HCT116 (cell line): Measurements from ENCODE around the gene SAPCD2. TPM values are rescaled to one million over a fixed set of nuclear protein-coding genes. Genes with fewer than 3 reads are reported as not detected.

Experiments
- ATAC-seq: fragments of 200-7000 bp; cut with Tn5 transposase; 2 replicates; pipeline ENCODE4 v1.9.1; 2020; ENCODE audit warnings: mild to moderate bottlenecking, moderate library complexity
- BruUV-seq: library from RNA; stranded (reverse); fragments of 400-500 nt; replicated peaks from 2 replicates; lab custom pipeline; 2021; lab: Mats Ljungman, UMichigan
- CTCF ChIA-PET: fragments of 300-600 bp; sonication (Branson Sonifier 250); formaldehyde crosslinking; loops from one replicate; lab custom pipeline; 2021; ENCODE audit warnings: antibody characterized with exemption; lab: Charles Lee
- POLR2A ChIA-PET: fragments of 300-600, 350-600 bp; sonication (Branson Sonifier 250); formaldehyde crosslinking; loops from one replicate; lab custom pipeline; 2021; ENCODE audit warnings: antibody characterized with exemption; lab: Charles Lee
- RAD21 ChIA-PET, 2 experiments: fragments of 300-600 bp; sonication (Branson Sonifier 250); formaldehyde crosslinking; loops; one replicate each; lab custom pipeline; 2023; ENCODE audit warnings: low total read pairs in 2 of 2; ENCODE audit not compliant: uncharacterized antibody in 2 of 2, unreplicated experiment in 2 of 2, low non-redundant PET in 1 of 2; lab: Charles Lee
- DNase-seq: peaks from one replicate; pipeline ENCODE4 v3.0.0-alpha.2; 2010; ENCODE audit warnings: low read depth, low spot score
- H2AFZ ChIP-seq: fragments of 200-600 bp; shearing (Covaris generic), sonication (generic); 2 replicates; pipeline ENCODE4 v1.6.1; 2017; ENCODE audit warnings: low read depth, mixed run types, mixed read lengths, antibody characterized with exemption, low read length; ENCODE audit not compliant: poor library complexity, severe bottlenecking
- H3K27ac ChIP-seq: 2 replicates; pipeline ENCODE4 v1.5.1; 2012; ENCODE audit warnings: low read depth, low read length
- H3K27me3 ChIP-seq: fragments of 200-600 bp; sonication (generic); 2 replicates; pipeline ENCODE4 v1.6.1; 2016; ENCODE audit warnings: mixed run types, low read length, mixed read lengths; ENCODE audit not compliant: insufficient read depth
- H3K36me3 ChIP-seq, 2 experiments: fragments of 200-500 bp in 1 of 2; fragments of 200-600 bp in 1 of 2; sonication (Bioruptor generic) in 1 of 2; sonication (generic) in 1 of 2; 2 replicates each; pipeline versions ENCODE4 v1.5.1 to v1.6.1; 2014 to 2016; ENCODE audit warnings: low read length in 2 of 2, inconsistent platforms in 1 of 2, mixed read lengths in 1 of 2, mixed run types in 1 of 2; ENCODE audit not compliant: insufficient read depth in 2 of 2, control insufficient read depth in 1 of 2
- H3K4me1 ChIP-seq, 2 experiments: fragments of 200-600 bp in 1 of 2; sonication (generic) in 1 of 2; 2 replicates each; pipeline versions ENCODE4 v1.5.1 to v1.6.1; 2012 to 2017; ENCODE audit warnings: low read length in 2 of 2, inconsistent platforms in 1 of 2, mild to moderate bottlenecking in 1 of 2, mixed read lengths in 1 of 2, mixed run types in 1 of 2, moderate library complexity in 1 of 2; ENCODE audit not compliant: insufficient read depth in 2 of 2, control insufficient read depth in 1 of 2
- H3K4me2 ChIP-seq: fragments of 200-600 bp; sonication (generic); 2 replicates; pipeline ENCODE4 v1.6.1; 2017; ENCODE audit warnings: mixed run types, low read length, mixed read lengths
- H3K4me3 ChIP-seq, 2 experiments: fragments of 200-600 bp in 1 of 2; sonication (generic) in 1 of 2; replicated peaks in 1 of 2; 2 replicates each; pipeline ENCODE4 v1.5.1; 2011 to 2016; ENCODE audit warnings: low read length in 2 of 2, control low read depth in 1 of 2, low read depth in 1 of 2, mild to moderate bottlenecking in 1 of 2, mixed read lengths in 1 of 2, mixed run types in 1 of 2
- H3K79me2 ChIP-seq: fragments of 200-600 bp; sonication (generic); 2 replicates; pipeline ENCODE4 v1.6.1; 2017; ENCODE audit warnings: mild to moderate bottlenecking, mixed run types, low read length, moderate library complexity, mixed read lengths; ENCODE audit not compliant: insufficient read depth
- H3K9ac ChIP-seq: fragments of 200-600 bp; sonication (generic); 2 replicates; pipeline ENCODE4 v1.6.1; 2016; ENCODE audit warnings: low read length, mixed read lengths
- H3K9me2 ChIP-seq: fragments of 200-600 bp; sonication (generic), shearing (Covaris generic); 2 replicates; pipeline ENCODE4 v1.6.1; 2017; ENCODE audit warnings: mixed run types, mild to moderate bottlenecking, moderate library complexity; ENCODE audit not compliant: insufficient read depth
- H3K9me3 ChIP-seq, 2 experiments: fragments of 200-500 bp in 1 of 2; fragments of 200-600 bp in 1 of 2; sonication (Bioruptor generic) in 1 of 2; sonication (generic) in 1 of 2; 2 replicates each; pipeline ENCODE4 v1.6.1; 2014 to 2017; ENCODE audit warnings: low read length in 2 of 2, mixed read lengths in 2 of 2, inconsistent platforms in 1 of 2, low read depth in 1 of 2, mild to moderate bottlenecking in 1 of 2, mixed run types in 1 of 2, moderate library complexity in 1 of 2; ENCODE audit not compliant: control insufficient read depth in 1 of 2, insufficient read depth in 1 of 2
- H4K20me1 ChIP-seq: fragments of 200-600 bp; sonication (generic), shearing (Covaris generic); 2 replicates; pipeline ENCODE4 v1.6.1; 2017; ENCODE audit warnings: mixed run types, mild to moderate bottlenecking, moderate library complexity; ENCODE audit not compliant: insufficient read depth
- POLR2AphosphoS5 ChIP-seq: IDR thresholded peaks from 2 replicates; pipeline ENCODE4 v1.6.1; 2011; ENCODE audit warnings: mild to moderate bottlenecking, low read depth, low read length, moderate library complexity
- ZFX ChIP-seq: fragments of 450-650 bp; IDR thresholded peaks from 2 replicates; pipeline ENCODE4 v1.6.1; 2017
- intact Hi-C: fragments of 100-400 bp; cut with micrococcal nuclease; formaldehyde crosslinking; loops from 2 replicates; pipeline ENCODE4 v1.10.0; 2022
- total RNA-seq: library from RNA; stranded (reverse); gene quantifications from one replicate; pipeline ENCODE4 v1.2.1, GENCODE V29; 2021; ENCODE audit not compliant: unreplicated experiment
- TF ChIP-seq, protein P1 (sequence below), 3 experiments: fragments of 200-600 bp in 1 of 3; sonication (generic) in 1 of 3; IDR thresholded peaks in 2 of 3; conservative IDR thresholded peaks in 1 of 3; 2 replicates each; pipeline ENCODE4 v1.5.1; 2012 to 2017; ENCODE audit warnings: low read depth in 2 of 3, low read length in 2 of 3, antibody characterized with exemption in 1 of 3, borderline replicate concordance in 1 of 3, control low read depth in 1 of 3, mild to moderate bottlenecking in 1 of 3, mixed read lengths in 1 of 3, mixed run types in 1 of 3, moderate library complexity in 1 of 3; ENCODE audit not compliant: insufficient read depth in 1 of 3
- TF ChIP-seq, protein P2 (sequence below): IDR thresholded peaks from 2 replicates; pipeline ENCODE4 v1.6.1; 2012
- TF ChIP-seq, protein P3 (sequence below): IDR thresholded peaks from 2 replicates; pipeline ENCODE4 v1.6.1; 2012

SAPCD2 gene
- total RNA-seq, 1 experiment from 2014 or later = 71.7 TPM

DNA sequence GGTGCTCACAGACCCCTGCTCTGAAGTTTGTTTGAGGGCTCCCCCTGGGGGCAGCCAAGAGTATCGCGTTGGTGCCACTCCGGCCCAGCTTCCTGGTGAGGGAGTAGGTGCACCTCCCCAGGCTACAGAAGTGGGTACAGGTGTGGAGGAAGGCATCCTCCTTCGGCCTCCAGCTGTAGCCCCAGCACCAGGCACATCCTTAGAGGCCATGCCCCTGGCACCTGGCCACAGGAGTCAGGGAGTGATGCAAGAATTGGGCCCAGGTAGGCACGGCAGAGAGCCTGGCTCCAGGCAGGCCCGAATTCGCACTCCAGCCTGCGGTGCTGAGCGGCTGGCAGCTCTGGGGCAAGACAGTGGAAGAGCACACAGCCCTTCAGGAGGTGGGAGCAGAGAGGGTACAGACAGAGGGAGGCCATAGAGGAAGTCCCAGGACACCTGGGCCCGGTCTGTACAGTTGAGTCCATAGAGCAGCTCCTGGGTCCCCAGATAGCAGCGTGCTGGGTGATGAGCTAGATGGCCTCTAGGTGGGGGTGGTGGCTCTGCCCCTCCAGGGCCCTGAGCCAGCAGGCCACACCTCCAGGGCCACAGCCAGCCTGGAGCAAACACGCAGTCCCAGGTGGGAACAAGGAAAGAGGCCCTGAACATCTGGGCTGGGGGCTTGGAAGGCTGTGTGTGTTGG is 2.4 kb downstream of the SAPCD2 start:
- H4K20me1 ChIP-seq = no peaks in the 10 kb centered on the region; the same call in 1 of the 2 replicates
- H3K4me1 ChIP-seq = peaks cover 22 to 38% of the 10 kb centered on the region in 2 experiments
- DNase-seq (peak; percentile 78), ATAC-seq (peak; percentile 72)
- H3K4me2 ChIP-seq = peak overlapping the region; percentile 93
- POLR2A ChIA-PET = interaction anchor here (0.6 to 5.1 kb wide), 11 partner anchors 12 to 176 kb away, joined by 3 to 43 read pairs (median 4); partner anchors contain the start of genes ENTPD2, MAN1B1, TPRN and TUBB4B
- peak overlapping the region; percentile 64 for H3K27ac ChIP-seq
- CTCF ChIA-PET = interaction anchor here (0.5 to 4.7 kb wide), 31 partner anchors 9 to 243 kb away, joined by 3 to 57 read pairs (median 5); partner anchors contain the start of genes AJM1, CLIC3, CYSRT1 and ENTPD2
- BruUV-seq = no TSS peak
- intact Hi-C loops = loop anchor here (1.0 kb wide), 1 partner anchor 22 kb away; the partner anchor contains the start of gene NPDC1
- TF ChIP-seq POLR2AphosphoS5 (0 out of 2 replicates have a peak, but pooled peaks have one; percentile 22), ZFX (peak; percentile 33; the same call in 1 of the 2 replicates)
- TF ChIP-seq, protein P1, sequence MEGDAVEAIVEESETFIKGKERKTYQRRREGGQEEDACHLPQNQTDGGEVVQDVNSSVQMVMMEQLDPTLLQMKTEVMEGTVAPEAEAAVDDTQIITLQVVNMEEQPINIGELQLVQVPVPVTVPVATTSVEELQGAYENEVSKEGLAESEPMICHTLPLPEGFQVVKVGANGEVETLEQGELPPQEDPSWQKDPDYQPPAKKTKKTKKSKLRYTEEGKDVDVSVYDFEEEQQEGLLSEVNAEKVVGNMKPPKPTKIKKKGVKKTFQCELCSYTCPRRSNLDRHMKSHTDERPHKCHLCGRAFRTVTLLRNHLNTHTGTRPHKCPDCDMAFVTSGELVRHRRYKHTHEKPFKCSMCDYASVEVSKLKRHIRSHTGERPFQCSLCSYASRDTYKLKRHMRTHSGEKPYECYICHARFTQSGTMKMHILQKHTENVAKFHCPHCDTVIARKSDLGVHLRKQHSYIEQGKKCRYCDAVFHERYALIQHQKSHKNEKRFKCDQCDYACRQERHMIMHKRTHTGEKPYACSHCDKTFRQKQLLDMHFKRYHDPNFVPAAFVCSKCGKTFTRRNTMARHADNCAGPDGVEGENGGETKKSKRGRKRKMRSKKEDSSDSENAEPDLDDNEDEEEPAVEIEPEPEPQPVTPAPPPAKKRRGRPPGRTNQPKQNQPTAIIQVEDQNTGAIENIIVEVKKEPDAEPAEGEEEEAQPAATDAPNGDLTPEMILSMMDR (IDR thresholded peaks at IDR 0.05 in 2 of 3, conservative IDR thresholded peaks at IDR 0.05 in 1 of 3; ENCODE audit: borderline replicate concordance in 1 of 3, insufficient read depth in 1 of 3, low read depth in 2 of 3, low read length in 2 of 3) = peak in 2 of 3 experiments; percentile 56 to 89; a peak in 4 of 6 replicates
- TF ChIP-seq, protein P2, sequence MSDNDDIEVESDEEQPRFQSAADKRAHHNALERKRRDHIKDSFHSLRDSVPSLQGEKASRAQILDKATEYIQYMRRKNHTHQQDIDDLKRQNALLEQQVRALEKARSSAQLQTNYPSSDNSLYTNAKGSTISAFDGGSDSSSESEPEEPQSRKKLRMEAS = no peak
- TF ChIP-seq, protein P3, sequence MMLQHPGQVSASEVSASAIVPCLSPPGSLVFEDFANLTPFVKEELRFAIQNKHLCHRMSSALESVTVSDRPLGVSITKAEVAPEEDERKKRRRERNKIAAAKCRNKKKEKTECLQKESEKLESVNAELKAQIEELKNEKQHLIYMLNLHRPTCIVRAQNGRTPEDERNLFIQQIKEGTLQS = no peak
- H3K79me2 ChIP-seq = peaks cover 47% of the 10 kb centered on the region
- RAD21 ChIA-PET = interaction anchor here (0.7 to 1.7 kb wide), 5 partner anchors 9 to 21 kb away, joined by 3 to 12 read pairs (median 5); partner anchors contain the start of genes MAN1B1 (in 2 of the 2) and NPDC1 (in 1 of the 2)
- H3K27me3 ChIP-seq = no peaks in the 10 kb centered on the region
- no peaks in the 10 kb centered on the region for H3K9me2 ChIP-seq
- no peak overlapping the region for H2AFZ ChIP-seq
- H3K9ac ChIP-seq = peak overlapping the region; percentile 89
- H3K36me3 ChIP-seq = peaks cover 2 to 8% of the 10 kb centered on the region in 2 experiments; a peak in 1 of 4 replicates
- H3K9me3 ChIP-seq = no peaks in the 10 kb centered on the region
- peak overlapping the region; percentile 80 to 82 for H3K4me3 ChIP-seq
